ENCODE results near the gene TIAM1. TPM values are rescaled to one million over a fixed set of nuclear protein-coding genes. Genes with fewer than 3 reads are reported as not detected.
"Not testable (repeated sequence)": the region's sequence is repeated elsewhere in the genome, so short reads cannot be mapped to it uniquely, and the experiment has no call there.

The TIAM1 gene
- total RNA-seq, 6 donors from 2014 or later = 13.4 to 32.1 (median 19.5) TPM

GRCh38 chr21:31230937-31231336 lies 113.1 kb downstream of the TIAM1 start:
- no peak for TF ChIP-seq POLR2A (IDR thresholded peaks at IDR 0.05)
- no peak for TF ChIP-seq CTCF (IDR thresholded peaks at IDR 0.05)
- no peak for TF ChIP-seq EP300 (IDR thresholded peaks at IDR 0.05)
- TF ChIP-seq POLR2AphosphoS5 (IDR thresholded peaks at IDR 0.05) = no peak
- Histone ChIP-seq H3K27ac (no peak overlapping the region), H3K9me3 (no peaks in the 10 kb centered on the region), H3K27me3 (no peaks in the 10 kb centered on the region), H3K4me1 (no peaks in the 10 kb centered on the region), H3K36me3 (no peaks in the 10 kb centered on the region), H3K4me3 (no peak overlapping the region)
- 92 to 97% methylated on average over 6 of the region's 6 CpGs for WGBS, 2 donors
- ATAC-seq (ENCODE audit: low FRiP score in 2 of 2) = no peak
- no peak for DNase-seq

DNA sequence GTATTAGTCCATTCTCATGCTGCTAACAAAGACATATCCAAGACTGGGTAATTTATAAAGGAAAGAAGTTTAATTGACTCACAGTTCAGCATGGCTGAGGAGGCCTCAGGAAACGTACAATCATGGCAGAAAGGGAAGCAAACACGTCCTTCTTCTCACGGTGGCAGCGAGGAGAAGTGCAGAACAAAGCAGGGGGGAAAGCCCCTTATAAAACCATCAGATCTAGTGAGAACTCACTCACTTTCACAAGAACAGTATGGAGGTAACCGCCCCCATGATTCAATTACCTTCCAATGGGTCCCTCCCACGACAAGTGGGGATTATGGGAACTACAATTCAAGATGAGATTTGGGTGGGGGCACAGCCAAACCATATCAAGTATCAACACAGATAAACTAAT lies 115.3 kb downstream of the TIAM1 start:
- 81 to 82% methylated on average over 6 of the region's 6 CpGs for WGBS, 2 donors
- not testable (repeated sequence) for H3K27ac ChIP-seq; H3K4me1 ChIP-seq; DNase-seq; H3K9me3 ChIP-seq; ATAC-seq (ENCODE audit: low FRiP score in 2 of 2); H3K4me3 ChIP-seq; H3K27me3 ChIP-seq; H3K36me3 ChIP-seq

GRCh38 chr21:31225713-31226112 lies 118.3 kb downstream of the TIAM1 start:
- peak in 1 of 2 donors; percentile 34 for DNase-seq
- no peak for TF ChIP-seq POLR2A (IDR thresholded peaks at IDR 0.05)
- TF ChIP-seq POLR2AphosphoS5 (IDR thresholded peaks at IDR 0.05) = no peak
- no peak for TF ChIP-seq EP300 (IDR thresholded peaks at IDR 0.05)
- no peak for TF ChIP-seq CTCF (IDR thresholded peaks at IDR 0.05)
- H3K27ac ChIP-seq = no peak overlapping the region
- H3K9me3 ChIP-seq = no peaks in the 10 kb centered on the region
- H3K36me3 ChIP-seq = no peaks in the 10 kb centered on the region
- H3K4me3 ChIP-seq = no peak overlapping the region
- H3K4me1 ChIP-seq = no peaks in the 10 kb centered on the region
- 91 to 95% methylated on average over 11 of the region's 11 CpGs for WGBS, 2 donors
- no peak for ATAC-seq (ENCODE audit: low FRiP score in 2 of 2)
- H3K27me3 ChIP-seq = no peaks in the 10 kb centered on the region

- ATAC-seq (ENCODE audit: low FRiP score in 2 of 2) (no peak), DNase-seq (no peak)
- 89 to 98% methylated on average over 6 of the region's 6 CpGs for WGBS, 2 donors
- Histone ChIP-seq H3K4me3 (no peak overlapping the region), H3K27me3 (no peaks in the 10 kb centered on the region), H3K4me1 (no peaks in the 10 kb centered on the region), H3K36me3 (no peaks in the 10 kb centered on the region), H3K9me3 (no peaks in the 10 kb centered on the region), H3K27ac (no peak overlapping the region)
- no peak for TF ChIP-seq POLR2AphosphoS5 (IDR thresholded peaks at IDR 0.05)
- no peak for TF ChIP-seq CTCF (IDR thresholded peaks at IDR 0.05)
- no peak for TF ChIP-seq POLR2A (IDR thresholded peaks at IDR 0.05)
- no peak for TF ChIP-seq EP300 (IDR thresholded peaks at IDR 0.05)
Measured at GRCh38 chr21:31222142-31222541, 121.9 kb downstream of the TIAM1 start.

DNA sequence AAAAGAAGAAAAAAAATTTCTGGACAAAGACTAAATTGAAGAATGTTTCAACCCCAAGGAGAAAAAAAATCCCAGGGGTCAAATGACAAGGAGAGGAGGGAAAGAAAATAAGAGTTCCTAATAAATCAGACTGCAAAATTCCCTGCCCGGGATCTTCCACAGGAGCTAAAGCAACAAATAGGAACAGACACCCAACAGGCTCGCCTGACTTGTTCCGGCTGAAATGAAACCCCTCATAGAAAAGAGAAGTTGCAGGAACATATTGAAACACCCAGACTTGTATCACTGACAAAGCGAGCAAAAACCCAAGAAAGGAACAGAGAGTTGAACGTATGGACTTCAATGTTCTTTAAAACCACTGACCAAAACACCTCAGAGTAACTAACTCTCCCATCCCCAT lies 123.0 kb downstream of the TIAM1 start:
- Histone ChIP-seq H3K27me3 (no peaks in the 10 kb centered on the region), H3K4me3 (no peak overlapping the region), H3K27ac (no peak overlapping the region), H3K4me1 (no peaks in the 10 kb centered on the region), H3K9me3 (no peaks in the 10 kb centered on the region), H3K36me3 (no peaks in the 10 kb centered on the region)
- DNase-seq (no peak), ATAC-seq (ENCODE audit: low FRiP score in 2 of 2) (peak in 1 of 2 donors; percentile 32)
- WGBS, 2 donors = 61 to 76% methylated on average over 5 of the region's 5 CpGs
- no peak for TF ChIP-seq POLR2A (IDR thresholded peaks at IDR 0.05)
- no peak for TF ChIP-seq CTCF (IDR thresholded peaks at IDR 0.05)
- TF ChIP-seq EP300 (IDR thresholded peaks at IDR 0.05) = no peak
- TF ChIP-seq POLR2AphosphoS5 (IDR thresholded peaks at IDR 0.05) = no peak
